Measurements from ENCODE around the gene SLC34A3.
"Not testable (repeated sequence)": the region's sequence is repeated elsewhere in the genome, so short reads cannot be mapped to it uniquely, and the experiment has no call there.

Gene SLC34A3

DNA sequence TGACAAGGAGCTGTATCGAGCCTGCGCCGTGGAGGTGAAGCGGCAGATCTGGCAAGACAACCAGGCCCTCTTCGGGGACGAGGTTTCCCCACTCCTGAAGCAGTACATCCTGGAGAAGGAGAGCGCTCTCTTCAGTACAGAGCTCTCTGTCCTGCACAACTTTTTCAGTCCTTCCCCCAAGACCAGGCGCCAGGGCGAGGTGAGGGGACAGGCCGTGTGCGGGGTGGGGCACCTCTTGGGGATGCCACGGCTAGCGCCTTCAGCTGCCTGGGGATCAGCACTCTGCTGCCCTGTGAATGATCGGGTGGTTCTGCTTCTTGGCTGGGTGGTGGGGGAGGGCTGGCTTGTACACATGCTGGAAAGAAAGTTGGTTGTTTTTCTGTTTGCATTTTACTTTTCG lies 26.2 kb downstream of the SLC34A3 start:
- H3K36me3 ChIP-seq (ENCODE audit: control insufficient read depth, insufficient read depth, low read length), result peaks cover 21% of the 10 kb centered on the region
- H3K9me3 ChIP-seq (ENCODE audit: control insufficient read depth, insufficient read depth, low read length), result no peaks in the 10 kb centered on the region
- no peak overlapping the region for H3K9ac ChIP-seq (ENCODE audit: low read depth, low read length)
- H3K4me1 ChIP-seq (ENCODE audit: control insufficient read depth, insufficient read depth, low read length), result peaks cover 10% of the 10 kb centered on the region
- no peak overlapping the region for H3K4me3 ChIP-seq (ENCODE audit: low read depth, low read length)
- no peaks in the 10 kb centered on the region; the same call in 1 of the 2 replicates for H3K27me3 ChIP-seq (ENCODE audit: control insufficient read depth, insufficient read depth, low read length)
- H3K27ac ChIP-seq (ENCODE audit: low read depth, low read length), result no peak overlapping the region

GRCh38 chr9:137262173-137262908 lies 31.6 kb downstream of the SLC34A3 start:
- not testable (repeated sequence) for H3K4me3 ChIP-seq (ENCODE audit: low read depth, low read length); H3K27me3 ChIP-seq (ENCODE audit: control insufficient read depth, insufficient read depth, low read length); H3K27ac ChIP-seq (ENCODE audit: low read depth, low read length)

DNA sequence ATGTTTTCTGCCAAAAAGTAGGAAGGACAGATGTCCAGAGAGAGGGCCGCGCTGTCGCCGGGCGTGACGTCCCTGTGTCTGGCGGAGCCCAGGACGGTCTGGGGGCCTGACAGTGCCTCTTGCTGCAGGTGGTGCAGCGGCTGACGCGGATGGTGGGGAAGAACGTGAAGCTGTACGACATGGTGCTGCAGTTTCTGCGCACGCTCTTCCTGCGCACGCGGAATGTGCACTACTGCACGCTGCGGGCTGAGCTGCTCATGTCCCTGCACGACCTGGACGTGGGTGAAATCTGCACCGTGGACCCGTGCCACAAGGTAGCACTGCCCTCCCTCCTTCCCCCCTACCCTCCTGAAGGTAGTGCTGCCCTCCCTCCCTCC lies 32.2 kb downstream of the SLC34A3 start:
- H3K9ac ChIP-seq (ENCODE audit: low read depth, low read length), result no peak overlapping the region
- peaks cover 56% of the 10 kb centered on the region for H3K36me3 ChIP-seq (ENCODE audit: control insufficient read depth, insufficient read depth, low read length)
- H3K27me3 ChIP-seq (ENCODE audit: control insufficient read depth, insufficient read depth, low read length), result no peaks in the 10 kb centered on the region
- no peak overlapping the region for H3K4me3 ChIP-seq (ENCODE audit: low read depth, low read length)
- H3K4me1 ChIP-seq (ENCODE audit: control insufficient read depth, insufficient read depth, low read length), result no peaks in the 10 kb centered on the region
- no peak overlapping the region for H3K27ac ChIP-seq (ENCODE audit: low read depth, low read length)
- H3K9me3 ChIP-seq (ENCODE audit: control insufficient read depth, insufficient read depth, low read length), result no peaks in the 10 kb centered on the region

More at GRCh38 chr9:137262173-137262908, 31.6 kb downstream of the SLC34A3 start:
- not testable (repeated sequence) for H3K9me3 ChIP-seq (ENCODE audit: control insufficient read depth, insufficient read depth, low read length); H3K4me1 ChIP-seq (ENCODE audit: control insufficient read depth, insufficient read depth, low read length); H3K9ac ChIP-seq (ENCODE audit: low read depth, low read length)
- peaks cover 51% of the 10 kb centered on the region for H3K36me3 ChIP-seq (ENCODE audit: control insufficient read depth, insufficient read depth, low read length)

DNA sequence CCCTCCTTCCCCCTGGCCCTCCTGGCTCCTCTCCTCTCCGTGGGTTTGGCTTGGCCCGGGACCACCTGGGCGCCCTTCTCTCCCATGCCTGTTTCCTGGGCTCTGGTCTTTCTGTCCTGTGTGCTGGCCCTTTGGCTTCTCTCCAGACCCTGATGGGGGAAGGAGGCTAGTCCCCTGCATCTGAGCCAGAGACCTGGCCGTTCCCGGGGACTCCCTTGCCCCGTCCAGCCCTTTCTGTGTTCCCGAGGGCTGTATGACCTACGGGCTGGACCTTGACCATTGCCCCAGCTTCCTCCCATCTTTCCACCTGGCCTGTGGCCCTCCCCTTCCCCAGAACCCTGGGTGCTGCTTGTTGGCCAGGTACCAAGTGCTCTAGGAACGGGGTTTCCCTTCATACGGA lies 32.8 kb downstream of the SLC34A3 start:
- Histone ChIP-seq H3K4me3 (ENCODE audit: low read depth, low read length) (no peak overlapping the region), H3K9ac (ENCODE audit: low read depth, low read length) (no peak overlapping the region), H3K9me3 (ENCODE audit: control insufficient read depth, insufficient read depth, low read length) (no peaks in the 10 kb centered on the region), H3K4me1 (ENCODE audit: control insufficient read depth, insufficient read depth, low read length) (no peaks in the 10 kb centered on the region), H3K27ac (ENCODE audit: low read depth, low read length) (no peak overlapping the region), H3K36me3 (ENCODE audit: control insufficient read depth, insufficient read depth, low read length) (peaks cover 59% of the 10 kb centered on the region), H3K27me3 (ENCODE audit: control insufficient read depth, insufficient read depth, low read length) (no peaks in the 10 kb centered on the region)

GRCh38 chr9:137264067-137264466 lies 33.4 kb downstream of the SLC34A3 start:
- no peaks in the 10 kb centered on the region for H3K27me3 ChIP-seq (ENCODE audit: control insufficient read depth, insufficient read depth, low read length)
- no peak overlapping the region for H3K9ac ChIP-seq (ENCODE audit: low read depth, low read length)
- H3K4me1 ChIP-seq (ENCODE audit: control insufficient read depth, insufficient read depth, low read length), result no peaks in the 10 kb centered on the region
- H3K9me3 ChIP-seq (ENCODE audit: control insufficient read depth, insufficient read depth, low read length), result no peaks in the 10 kb centered on the region
- peaks cover 59% of the 10 kb centered on the region for H3K36me3 ChIP-seq (ENCODE audit: control insufficient read depth, insufficient read depth, low read length)
- no peak overlapping the region for H3K4me3 ChIP-seq (ENCODE audit: low read depth, low read length)
- H3K27ac ChIP-seq (ENCODE audit: low read depth, low read length), result no peak overlapping the region

- H3K36me3 ChIP-seq (ENCODE audit: control insufficient read depth, insufficient read depth, low read length), result peaks cover 65% of the 10 kb centered on the region
- H3K27me3 ChIP-seq (ENCODE audit: control insufficient read depth, insufficient read depth, low read length), result no peaks in the 10 kb centered on the region
- no peak overlapping the region for H3K4me3 ChIP-seq (ENCODE audit: low read depth, low read length)
- no peaks in the 10 kb centered on the region for H3K9me3 ChIP-seq (ENCODE audit: control insufficient read depth, insufficient read depth, low read length)
- H3K9ac ChIP-seq (ENCODE audit: low read depth, low read length), result no peak overlapping the region
- no peaks in the 10 kb centered on the region for H3K4me1 ChIP-seq (ENCODE audit: control insufficient read depth, insufficient read depth, low read length)
- H3K27ac ChIP-seq (ENCODE audit: low read depth, low read length), result no peak overlapping the region
Observed at GRCh38 chr9:137265496-137266161, 34.9 kb downstream of the SLC34A3 start.

DNA sequence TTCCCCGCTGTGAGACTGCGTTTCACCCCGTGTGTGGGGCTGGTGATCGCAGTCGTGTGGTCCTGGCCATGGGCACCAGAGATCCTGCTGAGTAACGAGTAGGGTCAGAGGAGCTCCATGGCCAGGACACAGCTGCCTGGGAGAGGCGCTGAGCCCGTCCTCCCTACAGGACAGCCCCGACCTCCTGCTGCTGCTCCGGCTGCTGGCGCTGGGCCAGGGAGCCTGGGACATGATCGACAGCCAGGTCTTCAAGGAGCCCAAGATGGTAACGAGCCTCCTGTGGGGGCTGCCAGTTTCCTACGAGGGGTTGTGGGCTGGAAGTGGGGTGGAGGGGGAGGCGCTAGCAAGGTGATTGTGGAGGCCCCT lies 35.4 kb downstream of the SLC34A3 start:
- peaks cover 70% of the 10 kb centered on the region for H3K36me3 ChIP-seq (ENCODE audit: control insufficient read depth, insufficient read depth, low read length)
- no peaks in the 10 kb centered on the region for H3K4me1 ChIP-seq (ENCODE audit: control insufficient read depth, insufficient read depth, low read length)
- no peaks in the 10 kb centered on the region for H3K27me3 ChIP-seq (ENCODE audit: control insufficient read depth, insufficient read depth, low read length)
- H3K9me3 ChIP-seq (ENCODE audit: control insufficient read depth, insufficient read depth, low read length), result no peaks in the 10 kb centered on the region
- no peak overlapping the region for H3K4me3 ChIP-seq (ENCODE audit: low read depth, low read length)
- no peak overlapping the region for H3K9ac ChIP-seq (ENCODE audit: low read depth, low read length)
- H3K27ac ChIP-seq (ENCODE audit: low read depth, low read length), result no peak overlapping the region

DNA sequence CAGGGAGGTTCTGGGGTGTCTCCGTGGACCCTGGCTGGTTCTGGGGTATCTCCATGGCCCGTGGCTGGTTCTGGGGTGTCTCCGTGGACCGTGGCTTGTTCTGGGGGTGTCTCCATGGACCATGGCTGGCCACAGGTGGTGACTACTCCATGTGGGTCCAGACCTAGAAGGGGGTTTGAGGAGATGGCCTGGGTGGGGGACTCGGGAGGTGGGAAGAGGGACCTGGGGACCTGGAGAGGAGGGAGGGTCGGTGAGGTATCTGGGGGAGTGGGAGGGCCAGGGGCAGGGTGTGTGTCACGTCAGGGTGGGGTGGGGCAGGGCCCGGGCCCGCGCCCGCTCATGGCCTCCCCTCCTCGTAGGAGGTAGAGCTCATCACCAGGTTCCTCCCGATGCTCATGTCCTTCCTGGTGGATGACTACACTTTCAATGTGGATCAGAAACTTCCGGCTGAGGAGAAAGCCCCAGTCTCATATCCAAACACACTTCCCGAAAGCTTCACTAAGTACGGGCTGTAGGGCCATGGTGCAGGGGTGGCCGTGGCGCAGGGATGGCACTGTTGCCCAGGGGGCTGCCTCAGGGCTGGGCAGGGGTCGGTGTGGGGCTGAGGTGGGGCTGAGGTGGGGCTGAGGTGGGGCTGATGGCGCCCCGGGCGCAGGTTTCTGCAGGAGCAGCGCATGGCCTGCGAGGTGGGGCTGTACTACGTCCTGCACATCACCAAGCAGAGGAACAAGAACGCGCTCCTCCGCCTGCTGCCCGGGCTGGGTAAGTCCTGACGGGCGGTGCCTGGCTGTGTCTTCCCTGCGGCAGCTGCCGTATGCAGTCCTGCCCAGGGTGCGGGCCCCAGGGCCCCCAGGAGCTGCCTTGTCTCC lies 36.1 kb downstream of the SLC34A3 start:
- no peak overlapping the region for H3K9ac ChIP-seq (ENCODE audit: low read depth, low read length)
- no peaks in the 10 kb centered on the region for H3K9me3 ChIP-seq (ENCODE audit: control insufficient read depth, insufficient read depth, low read length)
- H3K4me3 ChIP-seq (ENCODE audit: low read depth, low read length), result no peak overlapping the region
- H3K27ac ChIP-seq (ENCODE audit: low read depth, low read length), result no peak overlapping the region
- H3K27me3 ChIP-seq (ENCODE audit: control insufficient read depth, insufficient read depth, low read length), result no peaks in the 10 kb centered on the region
- H3K36me3 ChIP-seq (ENCODE audit: control insufficient read depth, insufficient read depth, low read length), result peaks cover 70% of the 10 kb centered on the region
- H3K4me1 ChIP-seq (ENCODE audit: control insufficient read depth, insufficient read depth, low read length), result no peaks in the 10 kb centered on the region

DNA sequence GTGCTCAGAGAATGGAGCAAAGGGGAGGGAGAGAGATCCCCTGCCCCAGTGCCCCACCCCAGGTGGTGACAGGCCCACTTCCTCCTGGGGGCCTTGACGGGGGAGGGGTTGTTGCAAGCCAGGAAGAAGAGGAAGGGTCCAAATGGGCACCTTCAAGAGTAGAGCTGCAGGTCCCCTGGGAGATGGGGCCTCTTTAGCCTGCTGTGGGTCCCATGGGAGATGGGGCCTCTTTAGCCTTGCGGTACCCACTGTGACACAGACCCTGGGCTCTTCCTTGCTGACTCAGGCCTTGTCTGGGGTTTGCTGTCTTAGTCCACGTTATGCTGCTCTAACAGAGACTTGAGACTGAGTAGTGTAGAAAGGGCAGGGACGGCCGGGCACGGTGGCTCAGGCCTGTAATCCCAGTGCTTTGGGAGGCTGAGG lies 37.2 kb downstream of the SLC34A3 start:
- H3K9ac ChIP-seq (ENCODE audit: low read depth, low read length), result no peak overlapping the region

DNA sequence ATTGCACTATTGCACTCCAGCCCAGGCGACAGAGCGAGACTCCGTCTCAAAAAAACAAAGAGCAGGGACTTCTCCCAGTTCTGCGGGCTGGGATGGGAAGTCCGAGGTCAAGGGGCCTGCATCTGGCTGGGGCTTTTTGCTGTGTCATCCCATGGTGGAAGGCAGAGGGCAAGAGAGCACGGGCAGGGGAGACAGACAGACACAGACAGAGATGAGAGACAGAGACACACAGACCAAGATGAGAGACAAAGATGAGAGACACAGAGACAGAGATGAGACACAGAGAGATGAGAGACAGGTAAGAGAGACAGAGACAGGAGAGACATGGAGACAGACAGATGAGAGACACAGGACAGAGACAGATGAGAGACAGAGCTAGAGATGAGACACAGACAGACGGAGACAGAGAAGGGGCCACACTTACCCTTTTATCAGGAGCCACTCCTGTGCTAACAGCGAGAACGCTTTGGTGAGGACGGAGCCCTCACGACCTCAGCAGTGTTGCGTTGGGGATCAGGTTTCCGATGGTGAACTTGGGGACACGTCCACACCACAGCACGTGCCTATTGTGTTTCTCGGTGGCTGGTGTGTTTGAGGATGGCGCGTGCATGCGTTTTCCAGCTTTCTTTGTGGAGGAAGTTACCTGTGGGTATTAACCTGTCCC lies 38.0 kb downstream of the SLC34A3 start:
- Histone ChIP-seq H3K36me3 (ENCODE audit: control insufficient read depth, insufficient read depth, low read length) (peaks cover 76% of the 10 kb centered on the region), H3K4me1 (ENCODE audit: control insufficient read depth, insufficient read depth, low read length) (no peaks in the 10 kb centered on the region), H3K27me3 (ENCODE audit: control insufficient read depth, insufficient read depth, low read length) (no peaks in the 10 kb centered on the region), H3K9me3 (ENCODE audit: control insufficient read depth, insufficient read depth, low read length) (no peaks in the 10 kb centered on the region), H3K9ac (ENCODE audit: low read depth, low read length) (no peak overlapping the region), H3K4me3 (ENCODE audit: low read depth, low read length) (no peak overlapping the region), H3K27ac (ENCODE audit: low read depth, low read length) (no peak overlapping the region)

More for the DNA sequence above, 37.2 kb downstream of the SLC34A3 start:
- H3K4me1 ChIP-seq (ENCODE audit: control insufficient read depth, insufficient read depth, low read length), result no peaks in the 10 kb centered on the region
- H3K36me3 ChIP-seq (ENCODE audit: control insufficient read depth, insufficient read depth, low read length), result peaks cover 76% of the 10 kb centered on the region
- H3K9me3 ChIP-seq (ENCODE audit: control insufficient read depth, insufficient read depth, low read length), result no peaks in the 10 kb centered on the region
- H3K4me3 ChIP-seq (ENCODE audit: low read depth, low read length), result no peak overlapping the region
- no peaks in the 10 kb centered on the region for H3K27me3 ChIP-seq (ENCODE audit: control insufficient read depth, insufficient read depth, low read length)
- H3K27ac ChIP-seq (ENCODE audit: low read depth, low read length), result no peak overlapping the region
